ENCODE results near the gene G0S2. TPM values are rescaled to one million over a fixed set of nuclear protein-coding genes. Genes with fewer than 3 reads are reported as not detected.

The G0S2 gene
- total and polyA plus RNA-seq, 10 of the 15 experiments (the other 5 are each of a cell fraction or from before 2014, with no cell fraction given): 0.07 to 0.51 (median 0.23) TPM

- WGBS (ENCODE audit: insufficient coverage, insufficient replicate concordance, low lambda C conversion rate, missing lambda C conversion rate): 64% methylated on average over 1 of the region's 1 CpG
- no peaks in the 10 kb centered on the region for H3K4me1 ChIP-seq (ENCODE audit: control insufficient read depth, insufficient read depth, low read length)
- H3K9ac ChIP-seq (ENCODE audit: control insufficient read depth, insufficient read depth, low read length): no peak overlapping the region
- no peak for TF ChIP-seq BHLHE40 (IDR thresholded peaks at IDR 0.05; ENCODE audit: borderline replicate concordance in 1 of 2, low read depth in 2 of 2, low read length in 1 of 2)
- TF ChIP-seq MYC (IDR thresholded peaks at IDR 0.05; ENCODE audit: insufficient read depth, insufficient read length, insufficient replicate concordance, low read length, severe bottlenecking): no peak
- no peak for TF ChIP-seq NFYA (IDR thresholded peaks at IDR 0.05; ENCODE audit: borderline replicate concordance, low read depth, low read length)
- no peak for TF ChIP-seq ZNF687 (IDR thresholded peaks at IDR 0.05)
- ATAC-seq (no peak), FAIRE-seq (no peak), DNase-seq (ENCODE audit: low read depth, low spot score) (no peak)
- H3K79me2 ChIP-seq (ENCODE audit: control insufficient read depth, insufficient read depth, low read length): no peaks in the 10 kb centered on the region
- H3K36me3 ChIP-seq (ENCODE audit: control insufficient read depth in 2 of 2, insufficient read depth in 2 of 2, low read length in 1 of 2): no peaks in the 10 kb centered on the region
- SMC1A ChIA-PET (ENCODE audit: uncharacterized antibody, unreplicated experiment): interaction anchor here (0.9 to 14.7 kb wide), 13 partner anchors 9 to 119 kb away, joined by 3 to 128 read pairs (median 7); partner anchors contain the start of genes G0S2 and LAMB3
- RAD21 ChIA-PET (ENCODE audit: unreplicated experiment): interaction anchor here (0.8 to 4.4 kb wide), 12 partner anchors 14 to 120 kb away, joined by 3 to 38 read pairs (median 3); partner anchors contain the start of gene G0S2
- CTCF ChIA-PET: interaction anchor here (1.1 to 15.2 kb wide), 15 partner anchors 10 to 114 kb away, joined by 3 to 307 read pairs (median 6); partner anchors contain the start of genes CAMK1G, G0S2 and LAMB3
- H3K4me2 ChIP-seq (ENCODE audit: control insufficient read depth, insufficient read depth): no peak overlapping the region
- no TSS peak for BruUV-seq (replicated peaks)
- intact Hi-C loops (cut with micrococcal nuclease; ENCODE audit: unreplicated experiment) (loop anchor here (5.0 kb wide), 1 partner anchor 41 kb away; no protein-coding TSS in a partner anchor), in situ Hi-C loops (cut with MboI) (no loop called here)
- no peaks in the 10 kb centered on the region for H3K27me3 ChIP-seq (replicated peaks in 1 of 2; ENCODE audit: control insufficient read depth in 2 of 2, insufficient read depth in 2 of 2, low read length in 1 of 2)
- H3K27ac ChIP-seq (ENCODE audit: control insufficient read depth, insufficient read depth): no peak overlapping the region
- H2AFZ ChIP-seq (ENCODE audit: control insufficient read depth, low read depth, low read length): no peak overlapping the region
- H4K20me1 ChIP-seq (ENCODE audit: control insufficient read depth, insufficient read depth): no peaks in the 10 kb centered on the region
- H3K4me3 ChIP-seq: no peak overlapping the region
- H3K9me3 ChIP-seq (replicated peaks; ENCODE audit: control insufficient read depth, insufficient read depth, low read length): no peaks in the 10 kb centered on the region
- POLR2A ChIA-PET: interaction anchor here (1.7 to 2.7 kb wide), 2 partner anchors 37 to 43 kb away, joined by 3 to 8 read pairs; partner anchors contain the start of gene LAMB3
Observed at GRCh38 chr1:209688746-209689234, 13.6 kb downstream of the G0S2 start.

Measured in GM12878 (cell line).